HG03457 (cell line): ENCODE results near the gene ZNF846.
A peak's percentile ranks its signal among the peaks of the same experiment; 100 is the strongest.
"Not testable (repeated sequence)": the region's sequence is repeated elsewhere in the genome, so short reads cannot be mapped to it uniquely, and the experiment has no call there.

Experiments
- ATAC-seq: cut with Tn5 transposase; IDR thresholded peaks from one replicate; pipeline ENCODE4 v1.9.1; 2021; ENCODE audit warnings: moderate number of reproducible peaks; ENCODE audit not compliant: unreplicated experiment

Gene ZNF846

GRCh38 chr19:9768175-9769112 lies at the start of gene ZNF846:
Gene ZNF846, minus strand, starts transcription at chr19:9768738. Its CDS starts 3,788 bp downstream, at chr19:9764950.
- ATAC-seq, result peak; percentile 92

GRCh38 chr19:9818175-9818733 lies 49.7 kb upstream of the ZNF846 start:
- ATAC-seq, result no peak

GRCh38 chr19:9811139-9811538 lies 42.6 kb upstream of the ZNF846 start:
- ATAC-seq, result no peak

DNA sequence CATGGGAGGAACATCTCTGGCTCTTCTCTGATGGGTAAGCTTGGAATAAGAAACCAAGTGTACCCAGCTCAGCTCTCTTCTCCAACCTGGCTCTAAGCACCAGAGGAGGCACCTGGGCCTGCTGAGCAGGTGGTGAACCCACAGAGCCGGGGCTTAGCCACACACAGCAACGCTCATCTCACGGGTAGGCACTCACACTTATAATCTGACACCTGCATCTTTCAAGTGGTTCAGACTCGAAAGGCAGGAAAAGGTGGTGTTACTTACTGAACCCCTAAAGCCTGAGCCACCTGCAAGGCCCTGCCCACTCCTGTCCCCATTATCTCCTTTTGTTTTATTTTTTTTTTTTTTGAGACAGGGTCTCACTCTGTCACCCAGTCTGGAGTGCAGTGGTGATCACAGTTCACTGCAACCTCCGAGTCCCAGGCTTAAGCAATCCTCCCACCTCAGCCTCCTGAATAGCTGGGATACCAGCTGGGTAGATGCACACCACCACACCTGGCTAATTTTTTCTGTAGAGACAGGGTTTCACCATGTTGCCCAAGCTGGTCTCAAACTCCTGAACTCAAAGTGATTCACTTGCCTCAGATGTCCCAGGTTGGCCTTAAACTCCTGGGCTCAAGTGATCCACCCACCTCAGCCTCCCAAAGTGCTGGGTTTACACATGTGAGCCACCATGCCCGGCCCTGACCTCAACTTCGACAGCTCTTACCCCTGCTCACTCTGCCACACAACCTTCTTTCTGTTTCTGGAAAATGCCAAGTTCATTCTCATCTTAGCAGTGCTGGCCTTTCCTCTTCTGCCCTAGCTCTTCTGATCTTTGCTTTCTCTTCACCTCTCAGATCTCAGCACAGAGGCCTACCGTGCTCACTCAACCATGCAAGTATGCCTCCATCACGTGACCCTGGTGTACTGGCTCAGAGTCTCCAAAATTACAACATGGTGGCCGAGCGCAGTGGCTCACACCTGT lies 40.6 kb upstream of the ZNF846 start:
- no peak for ATAC-seq

GRCh38 chr19:9806803-9807202 lies 38.3 kb upstream of the ZNF846 start:
- ATAC-seq, result no peak

GRCh38 chr19:9801976-9802375 lies 33.4 kb upstream of the ZNF846 start:
- no peak for ATAC-seq

DNA sequence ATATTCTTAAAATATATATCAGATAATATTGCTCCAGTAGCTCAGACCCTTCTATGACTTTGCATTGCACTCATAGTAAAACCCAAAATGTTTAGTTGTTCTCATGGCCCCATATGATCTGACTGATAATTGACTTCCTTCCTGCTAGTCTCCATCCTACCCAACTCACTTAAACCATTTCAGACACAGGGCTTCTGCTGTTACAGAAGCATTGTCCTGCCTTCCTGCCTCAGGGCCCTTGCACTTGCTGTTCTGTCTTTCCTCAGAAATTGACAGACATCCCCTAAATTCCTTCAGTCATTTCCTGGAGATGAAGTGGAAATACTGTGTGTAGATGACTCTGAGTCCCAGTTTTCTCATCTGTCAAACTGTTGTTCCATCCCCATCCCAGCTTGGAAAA lies 30.6 kb upstream of the ZNF846 start:
- ATAC-seq, result no peak

DNA sequence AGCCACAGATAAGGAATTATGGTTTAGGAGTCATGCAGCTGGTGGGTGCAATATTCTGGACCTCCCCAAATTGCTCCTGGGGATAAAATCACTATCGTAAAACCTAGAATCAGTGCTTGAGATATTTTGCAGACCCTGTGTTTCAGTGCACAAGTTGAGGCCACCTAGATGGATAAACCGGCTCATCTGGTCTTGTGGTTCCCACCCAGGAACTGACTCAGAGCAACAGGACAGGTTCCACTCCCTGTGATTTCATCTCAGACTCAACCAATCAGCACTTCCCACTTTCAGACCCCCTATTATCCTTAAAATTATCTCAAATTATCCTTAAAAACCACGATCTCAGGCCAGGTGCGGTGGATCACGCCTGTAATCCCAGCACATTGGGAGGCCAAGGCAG lies 29.3 kb upstream of the ZNF846 start:
- no peak for ATAC-seq

GRCh38 chr19:9796113-9796773 lies 27.7 kb upstream of the ZNF846 start:
- no peak for ATAC-seq

GRCh38 chr19:9793071-9793591 lies 24.6 kb upstream of the ZNF846 start:
- ATAC-seq, result no peak

DNA sequence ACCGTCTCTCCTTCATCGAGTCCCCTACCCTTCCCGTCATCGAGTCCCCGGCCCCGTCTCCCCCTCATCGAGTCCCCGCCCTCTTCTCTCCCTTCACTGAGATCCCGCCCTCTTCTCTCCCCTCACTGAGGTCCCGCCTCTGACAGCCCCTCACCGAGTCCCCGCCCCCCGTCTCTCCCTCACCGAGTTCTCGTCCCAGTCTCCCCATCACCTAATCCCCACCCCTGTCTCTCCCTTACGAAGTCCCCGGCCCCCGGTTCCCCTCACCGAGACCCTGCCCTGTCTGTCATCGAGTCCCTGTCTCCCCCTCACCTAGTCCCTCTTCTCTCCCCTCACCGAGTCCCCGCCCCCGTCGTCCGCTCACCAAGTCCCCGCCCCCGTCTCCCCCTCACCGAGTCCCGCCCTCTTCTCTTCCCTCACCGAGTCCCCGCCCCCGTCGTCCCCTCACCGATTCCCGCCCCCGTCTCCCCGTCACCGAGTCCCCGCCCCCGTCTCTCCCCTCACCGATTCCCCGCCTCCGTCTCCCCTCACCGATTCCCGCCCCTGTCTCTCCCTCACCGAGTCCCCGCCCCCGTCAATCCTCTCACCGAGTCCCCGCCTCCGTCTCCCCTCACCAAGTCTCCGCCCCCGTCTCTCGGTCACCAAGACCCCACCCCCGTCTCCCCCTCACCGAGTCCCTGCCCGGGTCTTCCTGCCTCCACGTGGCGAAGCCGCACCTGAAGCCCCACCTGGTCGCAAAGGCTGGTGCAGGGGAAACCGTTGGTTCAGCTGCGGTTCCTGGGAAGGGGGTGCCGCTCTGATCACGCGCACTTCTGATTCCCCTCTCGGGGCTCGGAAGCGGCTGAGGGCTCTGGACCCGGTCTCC lies 23.9 kb upstream of the ZNF846 start:
- no peak for ATAC-seq

DNA sequence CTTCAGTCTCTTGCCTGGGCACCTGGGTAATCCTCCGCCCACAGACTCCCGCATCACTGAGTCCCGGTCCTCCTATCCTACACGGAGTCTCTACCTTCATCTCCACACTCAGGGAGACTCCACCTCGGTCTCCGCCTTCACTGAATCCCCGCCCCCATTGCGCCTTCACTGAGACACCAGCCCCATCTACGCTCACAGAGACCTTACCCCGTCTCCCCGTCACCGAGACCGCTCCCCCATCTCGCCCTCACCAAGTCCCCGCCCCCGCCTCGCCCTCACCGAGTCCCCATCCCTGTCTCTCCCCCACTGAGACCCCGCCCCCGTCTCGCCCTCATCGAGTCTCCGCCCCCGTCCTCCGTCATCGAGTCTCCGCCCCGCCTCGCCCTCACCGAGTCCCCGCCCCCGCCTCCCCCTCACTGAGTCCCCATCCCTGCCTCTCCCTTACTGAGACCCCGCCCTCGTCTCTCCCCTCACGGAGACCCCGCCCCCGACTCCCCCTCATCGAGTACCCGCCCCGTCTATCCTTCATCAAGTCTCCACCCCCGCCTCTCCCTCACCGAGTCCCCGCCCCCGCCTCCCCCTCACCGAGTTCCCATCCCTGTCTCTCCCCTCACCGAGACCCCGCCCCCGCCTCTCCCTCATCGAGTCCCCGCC lies 23.1 kb upstream of the ZNF846 start:
- ATAC-seq, result no peak

- ATAC-seq, result not testable (repeated sequence)
These were observed 22.5 kb upstream of the ZNF846 start for GRCh38 chr19:9791073-9791367.

- not testable (repeated sequence) for ATAC-seq
These were observed 21.0 kb upstream of the ZNF846 start for GRCh38 chr19:9789579-9789978.

GRCh38 chr19:9789066-9789465 lies 20.5 kb upstream of the ZNF846 start:
- no peak for ATAC-seq

DNA sequence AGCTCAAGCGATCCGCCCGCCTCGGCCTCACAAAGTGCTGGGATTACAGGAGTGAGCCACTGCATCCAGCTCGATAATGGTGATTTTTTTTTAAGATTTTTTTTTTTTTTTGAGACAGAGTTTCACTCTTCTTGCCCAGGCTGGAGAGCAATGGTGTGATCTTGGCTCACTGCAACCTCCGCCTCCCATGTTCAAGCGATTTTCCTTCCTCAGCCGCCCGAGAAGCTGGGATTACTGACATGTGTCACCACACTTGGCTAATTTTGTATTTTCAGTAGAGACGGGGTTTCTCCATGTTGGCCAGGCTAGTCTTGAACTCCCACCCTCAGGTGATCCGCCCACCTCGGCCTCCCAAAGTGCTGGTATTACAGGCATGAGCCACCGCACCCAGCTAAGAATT lies 20.1 kb upstream of the ZNF846 start:
- ATAC-seq, result not testable (repeated sequence)

- no peak for ATAC-seq
These were observed 18.3 kb upstream of the ZNF846 start for GRCh38 chr19:9786819-9787218.

DNA sequence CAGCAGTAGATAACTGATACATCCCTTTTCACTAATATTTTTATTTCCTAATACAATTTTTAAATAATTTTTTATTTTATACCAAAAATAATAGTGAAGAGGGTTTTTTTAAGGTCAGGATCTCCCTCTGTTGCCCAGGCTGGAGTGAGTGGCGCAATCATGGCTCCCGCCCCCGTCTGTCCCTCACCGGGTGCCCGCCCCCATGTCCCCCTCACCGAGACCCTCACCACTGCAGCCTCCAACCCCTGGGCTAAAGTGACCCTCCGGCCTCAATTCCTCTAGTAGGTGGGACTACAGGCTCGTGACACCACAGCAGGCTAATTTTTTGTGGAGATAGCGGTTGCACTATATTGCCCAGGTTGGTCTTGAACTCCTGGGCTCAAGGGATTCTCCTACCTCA lies 17.8 kb upstream of the ZNF846 start:
- ATAC-seq, result no peak
